ENCODE data around the gene VPS37D. TPM values are rescaled to one million over a fixed set of nuclear protein-coding genes. Genes with fewer than 3 reads are reported as not detected.

The VPS37D gene
- polyA plus RNA-seq, 1 of the 3 experiments (the other 2 are of a cell fraction), result 7.4 TPM

DNA sequence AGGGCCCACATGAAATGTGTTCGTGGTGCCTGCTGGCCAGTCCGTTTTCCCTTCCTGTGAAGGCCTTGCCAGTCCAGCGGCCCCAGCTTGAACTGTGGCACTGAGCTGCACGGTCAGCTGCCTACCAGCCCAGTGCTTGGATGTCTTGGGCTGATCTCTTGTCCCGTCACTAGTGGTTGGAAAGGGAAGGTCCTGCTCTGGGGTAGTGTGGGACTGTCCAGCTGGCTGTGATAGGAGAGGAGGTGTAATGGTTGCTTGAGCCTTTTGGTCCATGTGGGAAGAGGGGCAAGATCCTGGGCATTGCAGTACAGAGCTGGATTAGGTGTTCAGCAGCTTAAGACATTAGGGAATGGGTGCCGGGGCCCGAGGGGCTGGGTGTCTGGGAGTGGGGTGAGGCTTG, 30.8 kb downstream of the VPS37D start:
- Histone ChIP-seq H3K79me2 (ENCODE audit: insufficient read depth) (peaks cover 7% of the 10 kb centered on the region; the same call in 1 of the 2 replicates), H3K9me3 (no peaks in the 10 kb centered on the region), H4K20me1 (ENCODE audit: insufficient read depth) (peaks cover 8% of the 10 kb centered on the region; the same call in 1 of the 2 replicates), H3K9ac (no peak overlapping the region), H3K27ac (ENCODE audit: low read depth in 2 of 2, low read length in 1 of 2) (no peak overlapping the region; a peak in 1 of 4 replicates), H3F3A (replicated peaks; ENCODE audit: insufficient read depth) (peaks cover 29% of the 10 kb centered on the region), H3K4me2 (no peak overlapping the region), H3K36me3 (replicated peaks in 1 of 2; ENCODE audit: control insufficient read depth in 1 of 2, insufficient read depth in 2 of 2, low read length in 1 of 2) (peaks cover 34 to 78% of the 10 kb centered on the region in 2 experiments), H3K4me3 (ENCODE audit: low read depth in 2 of 2, low read length in 1 of 2) (no peak overlapping the region), H3K27me3 (ENCODE audit: insufficient read depth) (no peaks in the 10 kb centered on the region), H3K4me1 (ENCODE audit: control insufficient read depth in 1 of 2, insufficient read depth in 2 of 2, low read depth in 1 of 2, low read length in 1 of 2) (no peaks in the 10 kb centered on the region), H3K9me2 (no peaks in the 10 kb centered on the region), H2AFZ (ENCODE audit: low read depth) (no peak overlapping the region)
- ChIA-PET POLR2A (interaction anchor here (1.2 kb wide), 1 partner anchor 21 kb away, joined by 5 read pairs; the partner anchor contains the start of gene STX1A), CTCF (interaction anchor here (0.6 to 8.8 kb wide), 6 partner anchors 28 to 476 kb away, joined by 3 to 70 read pairs (median 4); partner anchors contain the start of genes EIF4H and VPS37D)
- no peak for DNase-seq
- 94% methylated on average over 7 of the region's 7 CpGs for WGBS (ENCODE audit: low lambda C conversion rate)
- TF ChIP-seq CHD2 (IDR thresholded peaks at IDR 0.05; ENCODE audit: low read length, partially characterized antibody) (no peak), MXI1 (IDR thresholded peaks at IDR 0.05; ENCODE audit: low read depth, low read length) (no peak), NRF1 (IDR thresholded peaks at IDR 0.05; ENCODE audit: low read depth, low read length) (no peak), CTCF (IDR thresholded peaks at IDR 0.05) (no peak), RXRA (IDR thresholded peaks at IDR 0.05; ENCODE audit: borderline replicate concordance, low read depth) (no peak), SMC3 (IDR thresholded peaks at IDR 0.05; ENCODE audit: low read depth, low read length) (no peak), POLR2AphosphoS5 (IDR thresholded peaks at IDR 0.05; ENCODE audit: low read depth, low read length) (no peak), EP300 (IDR thresholded peaks at IDR 0.05; ENCODE audit: borderline replicate concordance in 1 of 2, low read depth in 1 of 2, low read length in 1 of 2) (no peak), FOSL2 (IDR thresholded peaks at IDR 0.05; ENCODE audit: borderline replicate concordance, low read depth) (no peak), GATA2 (CRISPR knock-in tag; IDR thresholded peaks at IDR 0.05) (no peak), RFX5 (IDR thresholded peaks at IDR 0.05; ENCODE audit: low read length) (no peak), PBX3 (IDR thresholded peaks at IDR 0.05) (no peak), YY1 (IDR thresholded peaks at IDR 0.05; ENCODE audit: low read depth) (no peak), RAD21 (IDR thresholded peaks at IDR 0.05; ENCODE audit: low read length) (no peak), IRF3 (IDR thresholded peaks at IDR 0.05; ENCODE audit: low read depth, low read length) (no peak), TCF12 (IDR thresholded peaks at IDR 0.05) (no peak)
- TF ChIP-seq, protein P1, sequence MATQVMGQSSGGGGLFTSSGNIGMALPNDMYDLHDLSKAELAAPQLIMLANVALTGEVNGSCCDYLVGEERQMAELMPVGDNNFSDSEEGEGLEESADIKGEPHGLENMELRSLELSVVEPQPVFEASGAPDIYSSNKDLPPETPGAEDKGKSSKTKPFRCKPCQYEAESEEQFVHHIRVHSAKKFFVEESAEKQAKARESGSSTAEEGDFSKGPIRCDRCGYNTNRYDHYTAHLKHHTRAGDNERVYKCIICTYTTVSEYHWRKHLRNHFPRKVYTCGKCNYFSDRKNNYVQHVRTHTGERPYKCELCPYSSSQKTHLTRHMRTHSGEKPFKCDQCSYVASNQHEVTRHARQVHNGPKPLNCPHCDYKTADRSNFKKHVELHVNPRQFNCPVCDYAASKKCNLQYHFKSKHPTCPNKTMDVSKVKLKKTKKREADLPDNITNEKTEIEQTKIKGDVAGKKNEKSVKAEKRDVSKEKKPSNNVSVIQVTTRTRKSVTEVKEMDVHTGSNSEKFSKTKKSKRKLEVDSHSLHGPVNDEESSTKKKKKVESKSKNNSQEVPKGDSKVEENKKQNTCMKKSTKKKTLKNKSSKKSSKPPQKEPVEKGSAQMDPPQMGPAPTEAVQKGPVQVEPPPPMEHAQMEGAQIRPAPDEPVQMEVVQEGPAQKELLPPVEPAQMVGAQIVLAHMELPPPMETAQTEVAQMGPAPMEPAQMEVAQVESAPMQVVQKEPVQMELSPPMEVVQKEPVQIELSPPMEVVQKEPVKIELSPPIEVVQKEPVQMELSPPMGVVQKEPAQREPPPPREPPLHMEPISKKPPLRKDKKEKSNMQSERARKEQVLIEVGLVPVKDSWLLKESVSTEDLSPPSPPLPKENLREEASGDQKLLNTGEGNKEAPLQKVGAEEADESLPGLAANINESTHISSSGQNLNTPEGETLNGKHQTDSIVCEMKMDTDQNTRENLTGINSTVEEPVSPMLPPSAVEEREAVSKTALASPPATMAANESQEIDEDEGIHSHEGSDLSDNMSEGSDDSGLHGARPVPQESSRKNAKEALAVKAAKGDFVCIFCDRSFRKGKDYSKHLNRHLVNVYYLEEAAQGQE (IDR thresholded peaks at IDR 0.05; ENCODE audit: low read depth, low read length), result no peak

Measured in SK-N-SH (cell line).